ENCODE results near the gene CHCHD6. TPM values are rescaled to one million over a fixed set of nuclear protein-coding genes. Genes with fewer than 3 reads are reported as not detected.

The CHCHD6 gene
- total and polyA plus RNA-seq, 2 of the 4 experiments (the other 2 are of a cell fraction): 18.8 to 28.9 TPM

DNA sequence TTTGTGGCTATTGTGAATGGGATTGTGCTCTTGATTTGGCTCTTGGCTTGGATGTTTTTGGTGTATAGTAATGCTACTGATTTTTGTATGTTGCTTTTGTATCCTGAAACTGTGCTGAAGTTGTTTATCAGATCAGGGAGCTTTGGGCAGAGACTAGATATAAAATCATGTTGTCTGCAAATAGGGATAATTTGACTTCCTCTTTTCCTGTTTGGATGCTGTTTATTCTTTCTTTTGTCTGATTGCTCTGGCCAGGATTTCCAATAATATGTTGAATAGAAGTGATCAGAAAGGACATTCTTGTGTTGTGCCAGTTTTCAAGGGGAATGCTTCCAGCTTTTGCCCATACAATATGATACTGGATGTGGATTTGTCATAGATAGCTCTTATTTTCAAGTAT lies 66.1 kb downstream of the CHCHD6 start:
- H3K4me1 ChIP-seq (ENCODE audit: control insufficient read depth, insufficient read depth, low read length): peaks cover 1% of the 10 kb centered on the region; the same call in 1 of the 2 replicates
- H3K36me3 ChIP-seq (ENCODE audit: control insufficient read depth, insufficient read depth, low read length): no peaks in the 10 kb centered on the region; the same call in 1 of the 2 replicates
- H2BK15ac ChIP-seq (ENCODE audit: low read depth, low read length): no peak overlapping the region
- POLR2A ChIA-PET (ENCODE audit: unreplicated experiment): no interaction called here
- H3K18ac ChIP-seq (ENCODE audit: low read depth, low read length): no peak overlapping the region
- H4K20me1 ChIP-seq (ENCODE audit: insufficient read depth, low read length): no peaks in the 10 kb centered on the region
- dilution Hi-C loops (cut with HindIII; ENCODE audit: low sequenced_read_pairs, unreplicated experiment) (no loop called here), intact Hi-C loops (cut with micrococcal nuclease) (no loop called here), in situ Hi-C loops (cut with MboI; ENCODE audit: low sequenced_read_pairs) (no loop called here)
- H3K4me3 ChIP-seq (ENCODE audit: insufficient read depth, low read depth, low read length): no peak overlapping the region
- no peak overlapping the region for H3K56ac ChIP-seq (ENCODE audit: extremely low read depth, insufficient read depth, low read length)
- H2AK5ac ChIP-seq (ENCODE audit: low read depth, low read length): no peak overlapping the region
- H3K4me2 ChIP-seq (ENCODE audit: low read depth, low read length): no peak overlapping the region
- no peaks in the 10 kb centered on the region; the same call in 1 of the 2 replicates for H3K9me1 ChIP-seq (ENCODE audit: insufficient read depth, low read length)
- H4K5ac ChIP-seq (ENCODE audit: low read depth, low read length): no peak overlapping the region
- no peak overlapping the region for H4K91ac ChIP-seq (ENCODE audit: insufficient read depth, low read depth, low read length)
- H3K4ac ChIP-seq (ENCODE audit: low read depth, low read length): no peak overlapping the region
- no peak overlapping the region for H3K23ac ChIP-seq (ENCODE audit: low read depth, low read length)
- ATAC-seq (ENCODE audit: low read depth) (no peak), DNase-seq (no peak)
- H2BK5ac ChIP-seq (ENCODE audit: low read depth, low read length, poor library complexity, severe bottlenecking): no peak overlapping the region
- no peak overlapping the region for H2BK20ac ChIP-seq (ENCODE audit: low read depth, low read length)
- no peak overlapping the region for H3K14ac ChIP-seq (replicated peaks; ENCODE audit: low read depth, low read length)
- H2AK9ac ChIP-seq (replicated peaks; ENCODE audit: low read depth, low read length, poor library complexity): no peak overlapping the region
- H2BK120ac ChIP-seq (ENCODE audit: low read depth, low read length): no peak overlapping the region
- BruUV-seq (replicated peaks): no TSS peak
- no peaks in the 10 kb centered on the region for H3K27me3 ChIP-seq (ENCODE audit: control insufficient read depth, insufficient read depth, low read length)
- H3K79me1 ChIP-seq (ENCODE audit: low read depth in 1 of 2, low read length in 2 of 2): peaks cover 0 to 7% of the 10 kb centered on the region in 2 experiments; a peak in 3 of 4 replicates
- no peak for TF ChIP-seq RAD21 (IDR thresholded peaks at IDR 0.05; ENCODE audit: low read length)
- no peak for TF ChIP-seq FOS (IDR thresholded peaks at IDR 0.05; ENCODE audit: low read depth, low read length)
- no peak for TF ChIP-seq MAZ (IDR thresholded peaks at IDR 0.05; ENCODE audit: borderline replicate concordance, low read depth, low read length)
- H3K9me3 ChIP-seq (ENCODE audit: control insufficient read depth, insufficient read depth, low read length): no peaks in the 10 kb centered on the region
- H2AFZ ChIP-seq (replicated peaks; ENCODE audit: low read length, poor library complexity): no peak overlapping the region
- CTCF ChIA-PET: no interaction called here
- H3K27ac ChIP-seq (ENCODE audit: insufficient read depth, low read length): no peak overlapping the region
- H4K8ac ChIP-seq (ENCODE audit: low read depth in 2 of 2, low read length in 2 of 2): no peak overlapping the region
- no peak overlapping the region for H3K9ac ChIP-seq (ENCODE audit: low read depth, low read length)

Measured in IMR-90 (cell line).